Measurements from ENCODE around the gene MIPOL1. TPM values are rescaled to one million over a fixed set of nuclear protein-coding genes. Genes with fewer than 3 reads are reported as not detected.
"Not testable (repeated sequence)": the region's sequence is repeated elsewhere in the genome, so short reads cannot be mapped to it uniquely, and the experiment has no call there.

MIPOL1 gene
- total and polyA plus RNA-seq, 3 donors from 2014 or later: 9.0 to 38.8 (median 31.6) TPM

DNA sequence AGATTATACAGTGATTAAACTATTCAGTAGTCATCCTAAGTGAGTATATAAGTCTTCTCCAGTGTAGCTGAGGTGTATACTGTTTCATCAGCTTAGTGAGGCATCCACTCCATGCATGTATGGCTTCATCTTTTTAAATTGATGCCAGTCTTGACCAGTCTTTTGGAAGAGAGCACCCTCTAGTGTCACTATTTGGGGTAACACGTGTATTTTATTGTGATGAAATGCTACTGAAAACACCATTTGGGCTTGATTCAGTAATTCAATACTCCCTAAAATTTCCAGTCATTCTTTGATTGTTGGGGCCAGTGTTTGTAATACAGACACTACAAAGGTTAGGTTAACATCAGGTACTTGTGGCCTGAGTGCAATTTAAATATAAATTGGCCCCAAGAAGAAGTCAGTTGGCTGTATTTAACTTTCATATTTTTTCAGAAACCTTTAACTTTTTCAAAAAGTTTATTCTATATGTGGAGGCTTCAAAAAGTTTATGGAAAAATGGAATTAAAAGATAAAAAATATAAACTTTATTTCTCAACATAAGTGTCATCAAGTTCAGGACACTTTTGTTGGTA is 35.3 kb downstream of the MIPOL1 start:
- peaks cover 3% of the 10 kb centered on the region for H3K4me1 ChIP-seq
- TF ChIP-seq POLR2A (IDR thresholded peaks at IDR 0.05): no peak
- TF ChIP-seq, protein P1, sequence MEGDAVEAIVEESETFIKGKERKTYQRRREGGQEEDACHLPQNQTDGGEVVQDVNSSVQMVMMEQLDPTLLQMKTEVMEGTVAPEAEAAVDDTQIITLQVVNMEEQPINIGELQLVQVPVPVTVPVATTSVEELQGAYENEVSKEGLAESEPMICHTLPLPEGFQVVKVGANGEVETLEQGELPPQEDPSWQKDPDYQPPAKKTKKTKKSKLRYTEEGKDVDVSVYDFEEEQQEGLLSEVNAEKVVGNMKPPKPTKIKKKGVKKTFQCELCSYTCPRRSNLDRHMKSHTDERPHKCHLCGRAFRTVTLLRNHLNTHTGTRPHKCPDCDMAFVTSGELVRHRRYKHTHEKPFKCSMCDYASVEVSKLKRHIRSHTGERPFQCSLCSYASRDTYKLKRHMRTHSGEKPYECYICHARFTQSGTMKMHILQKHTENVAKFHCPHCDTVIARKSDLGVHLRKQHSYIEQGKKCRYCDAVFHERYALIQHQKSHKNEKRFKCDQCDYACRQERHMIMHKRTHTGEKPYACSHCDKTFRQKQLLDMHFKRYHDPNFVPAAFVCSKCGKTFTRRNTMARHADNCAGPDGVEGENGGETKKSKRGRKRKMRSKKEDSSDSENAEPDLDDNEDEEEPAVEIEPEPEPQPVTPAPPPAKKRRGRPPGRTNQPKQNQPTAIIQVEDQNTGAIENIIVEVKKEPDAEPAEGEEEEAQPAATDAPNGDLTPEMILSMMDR (IDR thresholded peaks at IDR 0.05): peak in 2 of 3 experiments; percentile 17 to 40
- intact Hi-C loops (cut with DNase I; ENCODE audit: low total_unique reads): no loop called here

GRCh38 chr14:37234222-37234621 is 36.5 kb downstream of the MIPOL1 start:
- intact Hi-C loops (cut with DNase I; ENCODE audit: low total_unique reads): no loop called here
- Histone ChIP-seq H3K36me3 (ENCODE audit: low read depth, missing control alignments) (no peaks in the 10 kb centered on the region), H3K27me3 (no peaks in the 10 kb centered on the region), H3K4me3 (no peak overlapping the region), H3K9me3 (no peaks in the 10 kb centered on the region), H3K4me1 (peaks cover 5% of the 10 kb centered on the region), H3K27ac (no peak overlapping the region)
- WGBS, 2 donors: 90 to 94% methylated on average over 3 of the region's 3 CpGs
- TF ChIP-seq, protein P1 (IDR thresholded peaks at IDR 0.05): no peak
- no peak for TF ChIP-seq POLR2A (IDR thresholded peaks at IDR 0.05)
- DNase-seq: no peak

More for the DNA sequence above, 35.3 kb downstream of the MIPOL1 start:
- Histone ChIP-seq H3K36me3 (ENCODE audit: low read depth, missing control alignments) (no peaks in the 10 kb centered on the region), H3K27ac (no peak overlapping the region), H3K4me3 (no peak overlapping the region), H3K27me3 (no peaks in the 10 kb centered on the region), H3K9me3 (no peaks in the 10 kb centered on the region)
- DNase-seq: no peak
- 47 to 70% methylated on average over 1 of the region's 1 CpG for WGBS, 2 donors

DNA sequence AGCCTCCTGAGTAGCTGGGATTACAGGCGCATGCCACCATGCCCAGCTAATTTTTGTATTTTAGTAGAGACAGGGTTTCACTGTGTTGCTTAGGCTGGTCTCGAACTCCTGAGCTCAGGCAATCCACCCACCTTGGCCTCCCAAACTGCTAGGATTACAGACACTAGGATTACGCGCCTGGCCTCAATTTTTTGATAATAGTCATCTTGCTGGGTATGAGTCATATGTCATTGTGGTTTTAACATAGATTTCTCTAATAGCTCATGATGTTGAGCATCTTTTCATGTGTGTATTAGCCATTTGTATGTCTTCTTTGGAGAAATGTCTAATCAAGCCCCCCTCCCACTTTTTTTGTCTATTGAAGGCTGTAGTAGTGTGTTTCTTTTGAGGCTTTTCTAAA is 38.3 kb downstream of the MIPOL1 start:
- H3K4me1 ChIP-seq; H3K9me3 ChIP-seq; H3K4me3 ChIP-seq; H3K36me3 ChIP-seq (ENCODE audit: low read depth, missing control alignments); DNase-seq; H3K27me3 ChIP-seq; intact Hi-C loops (cut with DNase I; ENCODE audit: low total_unique reads); H3K27ac ChIP-seq: not testable (repeated sequence)
- WGBS, 2 donors: 92 to 97% methylated on average over 4 of the region's 4 CpGs

DNA sequence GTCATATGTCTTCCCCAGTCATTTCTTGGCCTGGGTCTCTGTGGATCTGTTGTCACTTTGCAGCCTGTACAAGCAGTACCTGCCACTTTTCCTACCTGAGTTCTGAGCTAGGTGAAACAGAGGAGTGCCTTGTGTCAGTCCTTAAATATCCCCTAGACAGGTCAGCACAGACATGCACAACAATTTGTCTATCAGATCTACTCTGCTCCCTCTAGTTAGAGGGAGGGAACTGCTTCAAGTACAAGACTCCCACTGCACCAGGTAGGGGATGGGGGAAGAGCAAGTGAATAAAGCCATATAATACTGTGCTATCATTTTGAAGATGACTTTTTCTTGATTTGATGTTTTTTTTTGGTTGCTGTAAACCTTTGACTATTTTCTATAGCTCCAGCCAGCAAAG is 39.4 kb downstream of the MIPOL1 start:
- intact Hi-C loops (cut with DNase I; ENCODE audit: low total_unique reads): no loop called here
- peaks cover 5% of the 10 kb centered on the region for H3K4me1 ChIP-seq
- no peak for TF ChIP-seq POLR2A (IDR thresholded peaks at IDR 0.05)
- TF ChIP-seq, protein P1 (IDR thresholded peaks at IDR 0.05): no peak
- H3K4me3 ChIP-seq: no peak overlapping the region
- H3K9me3 ChIP-seq: no peaks in the 10 kb centered on the region
- H3K36me3 ChIP-seq (ENCODE audit: low read depth, missing control alignments): no peaks in the 10 kb centered on the region
- no peaks in the 10 kb centered on the region for H3K27me3 ChIP-seq
- H3K27ac ChIP-seq: no peak overlapping the region
- DNase-seq: no peak

DNA sequence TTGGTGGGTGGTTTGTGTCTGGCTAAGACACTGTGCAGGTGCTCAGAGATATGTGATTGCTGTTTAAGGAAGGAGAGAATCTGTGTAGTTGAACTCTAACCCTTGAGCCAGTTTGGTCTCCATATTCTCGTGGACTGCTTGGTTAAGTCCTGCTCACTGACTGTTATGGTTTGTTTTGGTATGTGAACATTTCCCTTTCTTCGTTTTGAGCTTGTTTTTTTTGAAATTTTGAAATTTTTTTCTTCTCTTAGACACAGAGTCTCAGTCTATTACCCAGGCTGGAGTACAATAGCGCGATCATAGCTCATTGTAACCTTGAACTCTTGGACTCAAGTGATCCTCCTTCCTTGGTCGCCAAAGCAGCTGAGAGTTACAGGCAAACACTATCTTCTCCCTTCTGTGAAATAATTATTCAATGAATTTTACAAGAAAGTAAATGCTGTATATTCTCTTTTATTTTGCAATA is 40.0 kb downstream of the MIPOL1 start:
- Histone ChIP-seq H3K4me3 (no peak overlapping the region), H3K27ac (no peak overlapping the region), H3K36me3 (ENCODE audit: low read depth, missing control alignments) (no peaks in the 10 kb centered on the region), H3K27me3 (no peaks in the 10 kb centered on the region), H3K9me3 (no peaks in the 10 kb centered on the region), H3K4me1 (peaks cover 5% of the 10 kb centered on the region)
- DNase-seq: no peak
- 40 to 42% methylated on average over 5 of the region's 5 CpGs for WGBS, 2 donors
- TF ChIP-seq POLR2A (IDR thresholded peaks at IDR 0.05): no peak
- TF ChIP-seq, protein P1 (IDR thresholded peaks at IDR 0.05): no peak
- intact Hi-C loops (cut with DNase I; ENCODE audit: low total_unique reads): no loop called here
